Airway epithelial cell (primary cell): ENCODE results near the gene PRR5. TPM values are rescaled to one million over a fixed set of nuclear protein-coding genes. Genes with fewer than 3 reads are reported as not detected.

Experiments used
- total RNA-seq: library from RNA; depleted of rRNA; stranded (reverse); fragments of >200 nt; gene quantifications from 2 replicates; pipeline ENCODE4 v1.2.3, GENCODE V29; 2015

PRR5 gene
- 20.9 and 42.0 TPM in 2 replicates for total RNA-seq

DNA sequence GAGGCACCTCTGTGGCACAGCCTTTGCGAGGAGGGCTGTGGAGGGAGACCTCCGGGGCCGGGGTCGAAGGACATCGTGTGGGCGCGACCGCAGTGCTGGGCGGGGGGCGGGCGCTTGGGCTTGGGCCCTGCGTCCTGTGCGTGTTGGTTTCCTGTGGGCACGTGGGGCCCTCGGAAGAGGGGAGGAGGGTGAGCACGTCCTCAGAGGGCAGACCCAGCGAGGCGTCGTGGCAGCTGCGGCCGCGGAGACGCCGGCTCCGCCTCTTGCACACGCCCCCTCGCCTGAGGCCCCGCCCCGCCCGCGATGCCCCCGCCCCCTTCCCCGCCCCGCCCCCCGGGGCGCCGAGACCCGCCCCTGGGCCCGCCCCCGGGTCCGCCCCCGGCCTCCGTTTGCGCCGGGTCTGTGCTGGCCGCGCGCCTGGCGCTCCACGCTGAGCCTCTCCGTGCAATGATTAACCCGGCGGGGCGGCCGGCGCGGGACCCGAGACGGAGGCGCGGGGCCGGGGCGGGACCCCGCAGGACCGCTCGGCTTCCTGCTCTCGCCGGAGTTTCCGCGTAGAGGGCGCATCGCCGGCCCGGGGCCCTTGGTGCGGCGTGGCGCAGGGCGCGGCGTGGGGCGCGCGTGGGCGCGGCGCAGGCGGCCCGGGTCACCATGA lies at the start of gene PRR5:
Gene PRR5 (plus strand): TSS at position 381 of the 655 bp plus-strand sequence. CDS start 271 bp downstream, at position 652.

GRCh38 chr22:44752285-44753188 lies 50.5 kb downstream of the PRR5 start, which contains the start of gene ARHGAP8:
TSS of gene ARHGAP8 (plus strand) at chr22:44752575. CDS start at chr22:44786528, 33,953 bp downstream.

Other genes starting within 250 kb of the PRR5 start
- 9.1 and 9.7 TPM in 2 replicates for gene RTL6, start 204.0 kb upstream of the PRR5 start, total RNA-seq
- 29.4 and 36.8 TPM in 2 replicates for gene ARHGAP8, start 50.4 kb downstream of the PRR5 start, total RNA-seq